SK-N-SH (cell line): Measurements from ENCODE around the gene RGS6. TPM values are rescaled to one million over a fixed set of nuclear protein-coding genes. Genes with fewer than 3 reads are reported as not detected.

Source experiments
- CTCF ChIA-PET: fragments of 300-600, 350-600 bp; formaldehyde crosslinking; extraction: SDS; loops from one replicate; lab custom pipeline; 2021; lab: Yijun Ruan, JAX
- POLR2A ChIA-PET: fragments of 350-600 bp; sonication (Branson Sonifier 250); formaldehyde crosslinking; extraction: SDS; loops from one replicate; lab custom pipeline; 2020; ENCODE audit warnings: antibody characterized with exemption, inconsistent platforms; lab: Yijun Ruan, JAX
- DNase-seq: peaks from one replicate; pipeline ENCODE4 v3.0.0; 2012
- H2AFZ ChIP-seq: fragments of 200-600 bp; sonication (generic); 2 replicates; pipeline ENCODE4 v1.8.1; 2016; ENCODE audit warnings: antibody characterized with exemption, mild to moderate bottlenecking, low read depth
- H3F3A ChIP-seq: fragments of 200-600 bp; sonication (generic); replicated peaks from 2 replicates; pipeline ENCODE3; 2016; ENCODE audit warnings: antibody characterized with exemption, mild to moderate bottlenecking; ENCODE audit not compliant: insufficient read depth
- H3K27ac ChIP-seq, 2 experiments: fragments of 200-500 bp in 1 of 2; fragments of 200-600 bp in 1 of 2; sonication (Bioruptor generic) in 1 of 2; sonication (generic), shearing (Covaris generic) in 1 of 2; 2 replicates each; pipeline versions ENCODE4 v1.5.1 to v1.6.1; 2014 to 2016; ENCODE audit warnings: low read depth in 2 of 2, inconsistent platforms in 1 of 2, low read length in 1 of 2, mild to moderate bottlenecking in 1 of 2, mixed read lengths in 1 of 2
- H3K27me3 ChIP-seq: fragments of 200-600 bp; sonication (generic), shearing (Covaris generic); 2 replicates; pipeline ENCODE4 v1.6.1; 2016; ENCODE audit warnings: mixed run types; ENCODE audit not compliant: insufficient read depth
- H3K36me3 ChIP-seq, 2 experiments: fragments of 200-500 bp in 1 of 2; fragments of 200-600 bp in 1 of 2; sonication (Bioruptor generic) in 1 of 2; sonication (generic) in 1 of 2; replicated peaks in 1 of 2; 2 replicates each; pipeline versions ENCODE3 to v1.5.1; 2014 to 2016; ENCODE audit warnings: low read length in 1 of 2, mild to moderate bottlenecking in 1 of 2; ENCODE audit not compliant: insufficient read depth in 2 of 2, control insufficient read depth in 1 of 2
- H3K4me1 ChIP-seq, 2 experiments: fragments of 200-500 bp in 1 of 2; fragments of 200-600 bp in 1 of 2; sonication (Bioruptor generic) in 1 of 2; sonication (generic), shearing (Covaris generic) in 1 of 2; 2 replicates each; pipeline versions ENCODE4 v1.5.1 to v1.6.1; 2014 to 2016; ENCODE audit warnings: low read depth in 1 of 2, low read length in 1 of 2, mixed run types in 1 of 2; ENCODE audit not compliant: insufficient read depth in 2 of 2, control insufficient read depth in 1 of 2
- H3K4me2 ChIP-seq: fragments of 200-600 bp; sonication (generic), shearing (Covaris generic); 2 replicates; pipeline ENCODE4 v1.6.1; 2017; ENCODE audit warnings: mixed run types
- H3K4me3 ChIP-seq, 2 experiments: fragments of 200-500 bp in 1 of 2; fragments of 200-600 bp in 1 of 2; sonication (Bioruptor generic) in 1 of 2; sonication (generic), shearing (Covaris generic) in 1 of 2; 2 replicates each; pipeline versions ENCODE4 v1.5.1 to v1.8.1; 2014 to 2016; ENCODE audit warnings: low read depth in 2 of 2, inconsistent platforms in 1 of 2, low read length in 1 of 2, mild to moderate bottlenecking in 1 of 2, mixed read lengths in 1 of 2, moderate library complexity in 1 of 2
- H3K79me2 ChIP-seq: fragments of 200-600 bp; sonication (generic); 2 replicates; pipeline ENCODE4 v1.8.1; 2017; ENCODE audit warnings: mild to moderate bottlenecking; ENCODE audit not compliant: insufficient read depth
- H3K9ac ChIP-seq: fragments of 200-600 bp; sonication (generic); 2 replicates; pipeline ENCODE4 v1.6.1; 2017; ENCODE audit warnings: mixed run types
- H3K9me2 ChIP-seq: fragments of 200-600 bp; sonication (generic); 2 replicates; pipeline ENCODE4 v1.6.1; 2017; ENCODE audit warnings: mixed run types
- H3K9me3 ChIP-seq: fragments of 200-600 bp; sonication (generic); 2 replicates; pipeline ENCODE4 v1.6.1; 2017; ENCODE audit warnings: mixed run types, mild to moderate bottlenecking, moderate library complexity
- H4K20me1 ChIP-seq: fragments of 200-600 bp; sonication (generic); 2 replicates; pipeline ENCODE4 v1.6.1; 2017; ENCODE audit warnings: mild to moderate bottlenecking, mixed run types; ENCODE audit not compliant: insufficient read depth
- EZH2phosphoT487 ChIP-seq: fragments of 200-600 bp; sonication (generic); IDR thresholded peaks from 2 replicates; pipeline ENCODE4 v1.6.1; 2017; ENCODE audit warnings: low read depth, mixed run types, mild to moderate bottlenecking, antibody characterized with exemption, moderate library complexity, borderline replicate concordance
- FOSL2 ChIP-seq: IDR thresholded peaks from 2 replicates; pipeline ENCODE4 v1.4.0; 2012; ENCODE audit warnings: low read depth, mild to moderate bottlenecking, moderate library complexity, borderline replicate concordance
- FOXJ3 ChIP-seq: sonication (generic); formaldehyde crosslinking; IDR thresholded peaks from 2 replicates; pipeline ENCODE4 v1.5.1; 2020; ENCODE audit warnings: mild to moderate bottlenecking, missing genetic modification reagents
- GATA2 ChIP-seq: sonication (generic); formaldehyde crosslinking; IDR thresholded peaks from 2 replicates; pipeline ENCODE4 v1.5.0; 2020; ENCODE audit warnings: mild to moderate bottlenecking, missing genetic modification reagents
- IRF3 ChIP-seq: fragments of 150-350 bp; IDR thresholded peaks from 2 replicates; pipeline ENCODE4 v1.6.1; 2016; ENCODE audit warnings: mild to moderate bottlenecking, low read depth, low read length
- MEF2A ChIP-seq: IDR thresholded peaks from 2 replicates; pipeline ENCODE4 v1.4.0; 2012; ENCODE audit warnings: low read depth, borderline replicate concordance
- MXI1 ChIP-seq: IDR thresholded peaks from 2 replicates; pipeline ENCODE4 v1.6.1; 2012; ENCODE audit warnings: mild to moderate bottlenecking, low read depth, low read length, improper control_type of control experiment
- NFIC ChIP-seq: IDR thresholded peaks from 2 replicates; pipeline ENCODE4 v1.4.0; 2012; ENCODE audit warnings: borderline replicate concordance
- PBX3 ChIP-seq: IDR thresholded peaks from 2 replicates; pipeline ENCODE4; 2012
- POLR2AphosphoS5 ChIP-seq: IDR thresholded peaks from 2 replicates; pipeline ENCODE4 v1.6.1; 2012; ENCODE audit warnings: low read depth, low read length
- RCOR1 ChIP-seq: fragments of 150-350 bp; IDR thresholded peaks from 2 replicates; pipeline ENCODE4 v1.6.1; 2017; ENCODE audit warnings: antibody characterized with exemption, low read length
- RFX5 ChIP-seq: IDR thresholded peaks from 2 replicates; pipeline ENCODE4 v1.6.1; 2012; ENCODE audit warnings: mild to moderate bottlenecking, improper control_type of control experiment, low read length
- RXRA ChIP-seq: IDR thresholded peaks from 2 replicates; pipeline ENCODE4 v1.4.0; 2012; ENCODE audit warnings: low read depth, mild to moderate bottlenecking, borderline replicate concordance
- SIN3A ChIP-seq: IDR thresholded peaks from 2 replicates; pipeline ENCODE4 v1.6.1; 2012; ENCODE audit warnings: low read depth, mild to moderate bottlenecking, low read length, moderate library complexity, borderline replicate concordance
- TCF12 ChIP-seq: IDR thresholded peaks from 2 replicates; pipeline ENCODE4 v1.4.0; 2012
- TEAD4 ChIP-seq: IDR thresholded peaks from 2 replicates; pipeline ENCODE4 v1.4.0; 2012; ENCODE audit warnings: mild to moderate bottlenecking, borderline replicate concordance; ENCODE audit not compliant: insufficient read depth
- USF2 ChIP-seq: fragments of 150-350 bp; IDR thresholded peaks from 2 replicates; pipeline ENCODE4 v1.6.1; 2017; ENCODE audit warnings: antibody characterized with exemption, low read length, low read depth, borderline replicate concordance
- YY1 ChIP-seq: IDR thresholded peaks from 2 replicates; pipeline ENCODE4 v1.4.0; 2012; ENCODE audit warnings: low read depth, mild to moderate bottlenecking
- ZBTB33 ChIP-seq: IDR thresholded peaks from 2 replicates; pipeline ENCODE4 v1.4.0; 2012; ENCODE audit warnings: low read depth, borderline replicate concordance
- WGBS: methylation state at CpG from one replicate; pipeline ENCODE4 v1.1.6; 2017; ENCODE audit warnings: low lambda C conversion rate; 5-methylcytosine and 5-hydroxymethylcytosine counted together
- polyA plus RNA-seq, 3 experiments: library from polyadenylated mRNA; depleted of rRNA; stranded (reverse); fragments of >200 nt; gene quantifications; 2 replicates each; pipeline ENCODE4 v1.2.3, GENCODE V29; 2012
- TF ChIP-seq, protein P1 (sequence below): IDR thresholded peaks from 2 replicates; pipeline ENCODE4 v1.6.1; 2012; ENCODE audit warnings: mild to moderate bottlenecking, low read depth, low read length, moderate library complexity

RGS6 gene
- polyA plus RNA-seq, 1 of the 3 experiments (the other 2 are of a cell fraction), result not detected

- no peak for TF ChIP-seq MEF2A
These were observed 448.2 kb downstream of the RGS6 start (continued) for GRCh38 chr14:72380456-72380855.

DNA sequence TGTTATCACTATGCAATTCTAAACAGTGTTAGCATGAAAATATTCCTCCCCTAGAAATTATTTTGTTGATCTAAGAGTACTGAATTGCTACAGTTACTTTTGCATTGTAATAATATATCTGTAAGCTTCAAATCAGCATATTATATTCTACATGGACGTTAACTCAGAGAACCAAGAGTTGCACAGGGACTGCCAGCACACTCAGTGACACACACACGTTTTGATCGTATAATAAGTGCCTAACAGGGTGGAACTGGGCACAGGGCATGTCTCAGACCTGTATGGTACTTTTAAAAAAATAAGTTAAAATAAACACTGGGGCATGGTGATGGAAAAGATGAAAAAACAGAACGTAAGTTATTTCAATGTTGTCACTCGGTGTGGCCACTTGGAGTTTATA, 451.6 kb downstream of the RGS6 start:
- POLR2A ChIA-PET, result no interaction called here
- 2% methylated on average over 5 of the region's 5 CpGs for WGBS
- peak overlapping the region; percentile 79 for H3K4me2 ChIP-seq

More for the DNA sequence above, 451.6 kb downstream of the RGS6 start:
- peak overlapping the region; percentile 21 to 66; a peak in 3 of 4 replicates for H3K4me3 ChIP-seq
- no peaks in the 10 kb centered on the region for H3K4me1 ChIP-seq
- H3K27ac ChIP-seq, result no peak overlapping the region
- peaks cover 4% of the 10 kb centered on the region; the same call in 1 of the 2 replicates for H3K27me3 ChIP-seq
- H3K9me3 ChIP-seq, result no peaks in the 10 kb centered on the region
- H2AFZ ChIP-seq, result peak overlapping the region; percentile 56
- H3K79me2 ChIP-seq, result no peaks in the 10 kb centered on the region
- no peak for DNase-seq
- H3K9me2 ChIP-seq, result no peaks in the 10 kb centered on the region
- no peaks in the 10 kb centered on the region for H4K20me1 ChIP-seq
- CTCF ChIA-PET, result no interaction called here
- H3K9ac ChIP-seq, result no peak overlapping the region
- TF ChIP-seq RFX5, result no peak
- TF ChIP-seq TEAD4, result no peak
- TF ChIP-seq YY1, result no peak
- no peak for TF ChIP-seq PBX3
- TF ChIP-seq RXRA, result no peak
- no peak for TF ChIP-seq USF2
- no peak for TF ChIP-seq RCOR1
- no peak for TF ChIP-seq POLR2AphosphoS5
- TF ChIP-seq NFIC, result no peak
- TF ChIP-seq EZH2phosphoT487, result no peak
- no peak for TF ChIP-seq FOSL2
- TF ChIP-seq FOXJ3 (CRISPR knock-in tag), result no peak
- no peak for TF ChIP-seq IRF3
- no peak for TF ChIP-seq SIN3A
- TF ChIP-seq, protein P1, sequence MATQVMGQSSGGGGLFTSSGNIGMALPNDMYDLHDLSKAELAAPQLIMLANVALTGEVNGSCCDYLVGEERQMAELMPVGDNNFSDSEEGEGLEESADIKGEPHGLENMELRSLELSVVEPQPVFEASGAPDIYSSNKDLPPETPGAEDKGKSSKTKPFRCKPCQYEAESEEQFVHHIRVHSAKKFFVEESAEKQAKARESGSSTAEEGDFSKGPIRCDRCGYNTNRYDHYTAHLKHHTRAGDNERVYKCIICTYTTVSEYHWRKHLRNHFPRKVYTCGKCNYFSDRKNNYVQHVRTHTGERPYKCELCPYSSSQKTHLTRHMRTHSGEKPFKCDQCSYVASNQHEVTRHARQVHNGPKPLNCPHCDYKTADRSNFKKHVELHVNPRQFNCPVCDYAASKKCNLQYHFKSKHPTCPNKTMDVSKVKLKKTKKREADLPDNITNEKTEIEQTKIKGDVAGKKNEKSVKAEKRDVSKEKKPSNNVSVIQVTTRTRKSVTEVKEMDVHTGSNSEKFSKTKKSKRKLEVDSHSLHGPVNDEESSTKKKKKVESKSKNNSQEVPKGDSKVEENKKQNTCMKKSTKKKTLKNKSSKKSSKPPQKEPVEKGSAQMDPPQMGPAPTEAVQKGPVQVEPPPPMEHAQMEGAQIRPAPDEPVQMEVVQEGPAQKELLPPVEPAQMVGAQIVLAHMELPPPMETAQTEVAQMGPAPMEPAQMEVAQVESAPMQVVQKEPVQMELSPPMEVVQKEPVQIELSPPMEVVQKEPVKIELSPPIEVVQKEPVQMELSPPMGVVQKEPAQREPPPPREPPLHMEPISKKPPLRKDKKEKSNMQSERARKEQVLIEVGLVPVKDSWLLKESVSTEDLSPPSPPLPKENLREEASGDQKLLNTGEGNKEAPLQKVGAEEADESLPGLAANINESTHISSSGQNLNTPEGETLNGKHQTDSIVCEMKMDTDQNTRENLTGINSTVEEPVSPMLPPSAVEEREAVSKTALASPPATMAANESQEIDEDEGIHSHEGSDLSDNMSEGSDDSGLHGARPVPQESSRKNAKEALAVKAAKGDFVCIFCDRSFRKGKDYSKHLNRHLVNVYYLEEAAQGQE, result no peak
- TF ChIP-seq MXI1, result no peak
- no peak for TF ChIP-seq GATA2 (CRISPR knock-in tag)
- no peak for TF ChIP-seq TCF12
- TF ChIP-seq ZBTB33, result no peak
- no peaks in the 10 kb centered on the region for H3F3A ChIP-seq
- H3K36me3 ChIP-seq, result no peaks in the 10 kb centered on the region
